Activated T-cell treated with anti-CD3 and anti-CD28 coated beads, Interleukin-2, amount 50 U/mL, for 72 hours (primary cell): ENCODE data around the gene SORBS1. TPM values are rescaled to one million over a fixed set of nuclear protein-coding genes. Genes with fewer than 3 reads are reported as not detected.

Experiments
- ATAC-seq, 2 donors: fragments of 150-1000 bp; cut with Tn5 transposase; replicated peaks in 1 of 2; 2 replicates each; pipeline ENCODE4 v1.10.0; 2021; ENCODE audit warnings: moderate library complexity in 2 of 2, mild to moderate bottlenecking in 1 of 2
- DNase-seq, 2 donors: peaks; one replicate each; pipeline ENCODE4 v3.0.0; 2021 to 2022; ENCODE audit warnings: mixed read lengths in 1 of 2
- H3K27ac Mint-ChIP-seq: one replicate; pipeline ENCODE4 v1.8.0; 2022; ENCODE audit warnings: mild to moderate bottlenecking, moderate library complexity, mixed read lengths
- H3K27me3 Mint-ChIP-seq: one replicate; pipeline ENCODE4 v1.8.0; 2022; ENCODE audit warnings: low read depth, mixed read lengths
- H3K36me3 Mint-ChIP-seq, 2 donors: one replicate each; pipeline ENCODE4 v1.8.0; 2022; ENCODE audit warnings: mixed read lengths in 2 of 2, mild to moderate bottlenecking in 1 of 2; ENCODE audit not compliant: insufficient read depth in 2 of 2
- H3K4me1 Mint-ChIP-seq: one replicate; pipeline ENCODE4 v1.8.0; 2022; ENCODE audit warnings: low read depth, mixed read lengths
- H3K4me3 Mint-ChIP-seq, 2 donors: one replicate each; pipeline ENCODE4 v1.8.0; 2022; ENCODE audit warnings: mild to moderate bottlenecking in 2 of 2, mixed read lengths in 2 of 2, moderate library complexity in 2 of 2
- H3K9me3 Mint-ChIP-seq, 2 donors: one replicate each; pipeline ENCODE4 v1.8.0; 2022; ENCODE audit warnings: mixed read lengths in 2 of 2
- total RNA-seq, 2 donors: library from RNA; stranded (reverse); gene quantifications; one replicate each; pipeline ENCODE4 v1.2.3, GENCODE V29; 2022

SORBS1 gene
- total RNA-seq, 2 donors from 2014 or later = 1.2 to 2.4 TPM

- Mint-ChIP-seq H3K27ac (no peak overlapping the region), H3K4me3 (no peak overlapping the region), H3K27me3 (no peaks in the 10 kb centered on the region), H3K4me1 (no peaks in the 10 kb centered on the region), H3K9me3 (no peaks in the 10 kb centered on the region), H3K36me3 (no peaks in the 10 kb centered on the region)
- ATAC-seq (no peak), DNase-seq (no peak)
Observed at GRCh38 chr10:95462740-95463667, 98.2 kb downstream of the SORBS1 start.

GRCh38 chr10:95461611-95462010, 99.6 kb downstream of the SORBS1 start:
- ATAC-seq = no peak

GRCh38 chr10:95459446-95460045, 101.6 kb downstream of the SORBS1 start:
- no peaks in the 10 kb centered on the region for H3K36me3 Mint-ChIP-seq
- no peaks in the 10 kb centered on the region for H3K9me3 Mint-ChIP-seq
- H3K4me3 Mint-ChIP-seq = no peak overlapping the region
- no peak for DNase-seq
- H3K4me1 Mint-ChIP-seq = no peaks in the 10 kb centered on the region
- no peak overlapping the region for H3K27ac Mint-ChIP-seq
- ATAC-seq = no peak
- H3K27me3 Mint-ChIP-seq = peaks cover 14% of the 10 kb centered on the region

More at GRCh38 chr10:95461611-95462010, 99.6 kb downstream of the SORBS1 start:
- Mint-ChIP-seq H3K36me3 (no peaks in the 10 kb centered on the region), H3K4me3 (no peak overlapping the region), H3K9me3 (no peaks in the 10 kb centered on the region), H3K27me3 (no peaks in the 10 kb centered on the region), H3K4me1 (no peaks in the 10 kb centered on the region), H3K27ac (no peak overlapping the region)
- DNase-seq = no peak

- no peak for ATAC-seq
- Mint-ChIP-seq H3K9me3 (no peaks in the 10 kb centered on the region), H3K4me3 (no peak overlapping the region), H3K27me3 (peaks cover 14% of the 10 kb centered on the region), H3K27ac (no peak overlapping the region), H3K36me3 (no peaks in the 10 kb centered on the region), H3K4me1 (no peaks in the 10 kb centered on the region)
- DNase-seq = no peak
Observed at GRCh38 chr10:95458871-95459270, 102.3 kb downstream of the SORBS1 start.

GRCh38 chr10:95458014-95458413, 103.2 kb downstream of the SORBS1 start:
- ATAC-seq (no peak), DNase-seq (no peak)
- H3K4me3 Mint-ChIP-seq = no peak overlapping the region
- no peaks in the 10 kb centered on the region for H3K9me3 Mint-ChIP-seq
- H3K27ac Mint-ChIP-seq = no peak overlapping the region
- no peaks in the 10 kb centered on the region for H3K36me3 Mint-ChIP-seq
- H3K27me3 Mint-ChIP-seq = peaks cover 14% of the 10 kb centered on the region
- no peaks in the 10 kb centered on the region for H3K4me1 Mint-ChIP-seq

- ATAC-seq (no peak), DNase-seq (no peak)
- no peaks in the 10 kb centered on the region for H3K36me3 Mint-ChIP-seq
- H3K27ac Mint-ChIP-seq = no peak overlapping the region
- no peaks in the 10 kb centered on the region for H3K9me3 Mint-ChIP-seq
- peaks cover 14% of the 10 kb centered on the region for H3K27me3 Mint-ChIP-seq
- H3K4me3 Mint-ChIP-seq = no peak overlapping the region
- no peaks in the 10 kb centered on the region for H3K4me1 Mint-ChIP-seq
Observed at GRCh38 chr10:95457319-95457886, 103.8 kb downstream of the SORBS1 start.

- Mint-ChIP-seq H3K27ac (no peak overlapping the region), H3K4me1 (no peaks in the 10 kb centered on the region), H3K4me3 (no peak overlapping the region), H3K27me3 (peaks cover 14% of the 10 kb centered on the region), H3K36me3 (no peaks in the 10 kb centered on the region), H3K9me3 (no peaks in the 10 kb centered on the region)
- no peak for DNase-seq
- ATAC-seq = no peak
Observed at GRCh38 chr10:95456516-95456915, 104.7 kb downstream of the SORBS1 start.

- no peak for ATAC-seq
- Mint-ChIP-seq H3K4me3 (no peak overlapping the region), H3K9me3 (no peaks in the 10 kb centered on the region), H3K27me3 (peaks cover 14% of the 10 kb centered on the region), H3K27ac (no peak overlapping the region), H3K36me3 (no peaks in the 10 kb centered on the region), H3K4me1 (no peaks in the 10 kb centered on the region)
- DNase-seq = no peak
Observed at GRCh38 chr10:95454940-95455339, 106.2 kb downstream of the SORBS1 start.

GRCh38 chr10:95454356-95454755, 106.8 kb downstream of the SORBS1 start:
- DNase-seq (no peak), ATAC-seq (no peak)
- Mint-ChIP-seq H3K4me3 (no peak overlapping the region), H3K27me3 (peaks cover 14% of the 10 kb centered on the region), H3K27ac (no peak overlapping the region), H3K36me3 (no peaks in the 10 kb centered on the region), H3K4me1 (no peaks in the 10 kb centered on the region), H3K9me3 (no peaks in the 10 kb centered on the region)

- no peaks in the 10 kb centered on the region for H3K36me3 Mint-ChIP-seq
- DNase-seq = no peak
Observed at GRCh38 chr10:95451568-95452524, 109.3 kb downstream of the SORBS1 start.

GRCh38 chr10:95451150-95451549, 110.0 kb downstream of the SORBS1 start:
- H3K9me3 Mint-ChIP-seq = no peaks in the 10 kb centered on the region
- H3K27me3 Mint-ChIP-seq = peaks cover 11% of the 10 kb centered on the region
- DNase-seq = no peak
- H3K4me1 Mint-ChIP-seq = no peaks in the 10 kb centered on the region
- no peak overlapping the region for H3K27ac Mint-ChIP-seq
- no peak for ATAC-seq
- H3K4me3 Mint-ChIP-seq = no peak overlapping the region
- H3K36me3 Mint-ChIP-seq = no peaks in the 10 kb centered on the region

More at GRCh38 chr10:95451568-95452524, 109.3 kb downstream of the SORBS1 start:
- ATAC-seq = no peak
- Mint-ChIP-seq H3K4me3 (no peak overlapping the region), H3K9me3 (no peaks in the 10 kb centered on the region), H3K27me3 (peaks cover 14% of the 10 kb centered on the region), H3K4me1 (no peaks in the 10 kb centered on the region), H3K27ac (no peak overlapping the region)

- DNase-seq = no peak
- Mint-ChIP-seq H3K9me3 (no peaks in the 10 kb centered on the region), H3K27ac (no peak overlapping the region), H3K4me3 (no peak overlapping the region), H3K4me1 (no peaks in the 10 kb centered on the region), H3K27me3 (peaks cover 11% of the 10 kb centered on the region), H3K36me3 (no peaks in the 10 kb centered on the region)
- ATAC-seq = no peak
Observed at GRCh38 chr10:95450188-95450587, 111.0 kb downstream of the SORBS1 start.
